Measurements from ENCODE around the gene PRXL2B.

Gene PRXL2B

DNA sequence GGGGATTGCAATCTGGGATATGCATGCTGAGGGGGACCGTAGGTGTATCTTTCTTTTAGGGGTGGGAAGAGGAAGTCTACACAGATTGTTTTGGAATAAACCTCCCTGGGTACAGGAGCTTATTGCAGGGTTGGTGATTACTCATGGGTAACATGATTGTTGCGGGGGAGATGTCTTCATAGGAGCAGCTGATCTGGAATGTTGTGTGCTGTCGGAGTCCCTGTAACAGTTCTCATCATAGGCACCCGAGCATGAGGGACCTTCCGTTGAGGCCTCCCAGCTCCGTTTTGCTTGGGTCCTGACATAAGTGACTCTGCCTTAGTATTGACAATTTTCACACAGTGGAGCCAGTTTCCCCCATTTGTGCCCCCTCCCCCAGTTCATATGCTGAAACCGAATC is 4.2 kb upstream of the PRXL2B start:
- H3K27ac ChIP-seq = no peak overlapping the region
- no peak for TF ChIP-seq ZFX (IDR thresholded peaks at IDR 0.05)
- TF ChIP-seq, protein P1, sequence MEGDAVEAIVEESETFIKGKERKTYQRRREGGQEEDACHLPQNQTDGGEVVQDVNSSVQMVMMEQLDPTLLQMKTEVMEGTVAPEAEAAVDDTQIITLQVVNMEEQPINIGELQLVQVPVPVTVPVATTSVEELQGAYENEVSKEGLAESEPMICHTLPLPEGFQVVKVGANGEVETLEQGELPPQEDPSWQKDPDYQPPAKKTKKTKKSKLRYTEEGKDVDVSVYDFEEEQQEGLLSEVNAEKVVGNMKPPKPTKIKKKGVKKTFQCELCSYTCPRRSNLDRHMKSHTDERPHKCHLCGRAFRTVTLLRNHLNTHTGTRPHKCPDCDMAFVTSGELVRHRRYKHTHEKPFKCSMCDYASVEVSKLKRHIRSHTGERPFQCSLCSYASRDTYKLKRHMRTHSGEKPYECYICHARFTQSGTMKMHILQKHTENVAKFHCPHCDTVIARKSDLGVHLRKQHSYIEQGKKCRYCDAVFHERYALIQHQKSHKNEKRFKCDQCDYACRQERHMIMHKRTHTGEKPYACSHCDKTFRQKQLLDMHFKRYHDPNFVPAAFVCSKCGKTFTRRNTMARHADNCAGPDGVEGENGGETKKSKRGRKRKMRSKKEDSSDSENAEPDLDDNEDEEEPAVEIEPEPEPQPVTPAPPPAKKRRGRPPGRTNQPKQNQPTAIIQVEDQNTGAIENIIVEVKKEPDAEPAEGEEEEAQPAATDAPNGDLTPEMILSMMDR (conservative IDR thresholded peaks at IDR 0.05) = no peak

DNA sequence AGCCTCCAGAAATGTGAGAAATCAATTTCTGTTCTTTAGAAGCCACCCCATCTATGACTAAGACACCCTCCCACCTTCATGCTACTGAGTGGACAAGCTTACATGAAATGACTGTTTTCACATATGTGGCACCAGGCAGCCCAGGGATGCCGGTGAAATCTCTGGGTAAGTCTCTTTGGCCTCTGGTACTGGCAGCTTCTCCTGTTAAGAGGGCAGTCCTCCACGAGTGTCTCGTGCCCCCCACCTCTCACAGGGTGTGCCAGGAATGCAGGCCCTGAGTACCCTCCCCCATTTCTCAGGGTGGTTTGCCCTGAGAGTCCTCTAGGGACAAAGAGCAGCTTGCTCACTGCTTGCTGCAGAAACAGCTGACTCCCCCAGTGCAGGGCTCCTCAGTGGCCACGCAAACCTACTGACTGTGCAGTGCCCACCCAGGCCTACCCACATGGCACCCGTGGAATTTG is 3.2 kb upstream of the PRXL2B start:
- no peak overlapping the region; the same call in 1 of the 2 replicates for H3K27ac ChIP-seq
- no peak for TF ChIP-seq ZFX (IDR thresholded peaks at IDR 0.05)
- TF ChIP-seq, protein P1 (conservative IDR thresholded peaks at IDR 0.05) = no peak

DNA sequence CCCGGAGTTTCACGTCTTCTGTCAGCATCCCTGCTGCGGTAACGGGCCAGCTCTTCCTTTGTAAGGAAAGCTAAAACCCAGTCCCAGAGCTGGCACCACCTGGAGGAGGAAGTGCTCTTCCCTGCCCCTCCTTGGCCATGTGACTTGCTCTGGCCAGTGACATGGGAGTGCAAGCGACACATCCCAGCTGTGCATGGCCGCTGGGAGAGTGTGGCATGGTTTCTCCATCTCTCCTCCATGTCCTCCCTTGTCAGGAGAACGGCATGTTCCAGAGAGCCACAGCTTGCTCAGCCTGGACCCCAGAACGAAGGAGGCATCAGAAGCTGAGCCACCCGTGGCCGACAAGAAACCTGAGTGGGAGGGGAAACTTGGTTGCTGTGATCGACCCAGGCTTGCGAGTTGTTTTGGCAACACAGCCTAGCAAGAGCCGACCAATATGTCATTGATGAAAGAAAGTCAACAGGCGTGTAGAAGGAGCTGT is 2.7 kb upstream of the PRXL2B start:
- H3K27ac ChIP-seq = peak overlapping the region; percentile 11; the same call in 1 of the 2 replicates
- TF ChIP-seq, protein P1 (conservative IDR thresholded peaks at IDR 0.05) = no peak
- no peak for TF ChIP-seq ZFX (IDR thresholded peaks at IDR 0.05)

DNA sequence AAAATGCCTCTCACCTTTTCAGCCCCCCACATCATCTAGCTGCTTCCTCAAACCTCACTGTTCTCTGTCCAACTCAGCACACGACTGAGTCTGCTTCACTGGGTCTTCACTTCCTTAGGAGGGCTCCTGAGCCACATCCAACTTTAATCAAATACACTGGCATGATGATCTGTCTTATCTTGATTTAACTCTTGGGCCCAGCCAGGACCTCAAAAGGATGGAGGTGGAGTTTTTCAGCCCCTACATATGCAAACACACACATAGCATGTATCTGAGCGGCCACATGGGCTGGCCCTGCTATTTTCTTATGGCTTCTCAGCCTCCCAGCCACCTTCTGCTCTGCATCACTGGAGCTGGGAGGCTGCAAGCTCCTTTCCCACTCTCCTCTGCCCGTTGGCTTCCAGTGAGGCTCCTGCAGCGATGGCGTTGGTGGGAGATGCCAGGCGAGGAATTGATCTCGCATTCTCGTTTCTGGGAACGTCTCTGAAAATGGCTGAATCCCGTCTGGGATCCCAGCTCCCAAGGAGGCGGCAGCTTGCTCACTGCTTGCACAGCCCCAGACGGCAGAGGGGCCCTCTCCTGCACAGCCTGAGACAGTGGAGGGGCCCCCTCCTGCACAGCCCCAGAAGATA is 1.8 kb upstream of the PRXL2B start:
- peak overlapping the region; percentile 83 for H3K27ac ChIP-seq
- TF ChIP-seq, protein P1 (conservative IDR thresholded peaks at IDR 0.05) = no peak
- TF ChIP-seq ZFX (IDR thresholded peaks at IDR 0.05) = no peak

DNA sequence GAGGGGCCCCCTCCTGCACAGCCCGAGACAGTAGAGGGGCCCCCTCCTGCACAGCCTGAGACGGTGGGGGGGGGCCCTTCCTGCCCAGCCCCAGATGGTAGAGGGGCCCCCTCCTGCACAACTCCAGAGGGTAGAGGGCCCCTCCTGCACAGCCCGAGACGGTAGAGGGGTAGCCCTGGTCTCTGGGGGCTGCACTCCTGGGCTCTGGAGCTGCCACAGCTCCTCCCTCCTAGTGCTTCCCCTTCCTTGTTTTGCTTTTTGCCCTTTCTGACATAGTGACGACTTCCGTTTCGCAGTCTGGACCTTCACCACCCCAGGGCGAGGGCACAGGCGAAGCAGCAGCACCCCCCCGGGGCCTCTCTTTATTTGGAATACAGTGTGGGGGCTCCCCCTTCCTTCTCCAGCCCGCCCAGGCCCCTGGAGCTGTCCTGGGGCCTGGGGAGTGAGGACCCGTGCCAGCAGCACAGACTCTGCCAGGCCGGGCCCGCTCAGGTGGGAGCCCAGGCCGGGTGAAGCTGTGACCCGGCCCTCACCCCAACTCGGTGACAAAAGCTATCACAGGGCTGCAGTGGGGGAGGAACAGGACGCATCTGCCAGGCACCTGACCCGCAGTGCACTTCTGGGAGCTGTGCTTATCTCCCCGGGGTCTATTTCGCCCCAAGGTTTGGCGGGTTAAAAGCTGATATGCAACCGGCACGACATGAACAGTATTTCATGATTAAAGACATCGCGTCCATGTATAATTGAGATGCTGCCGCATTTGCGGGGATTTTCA is 1.1 kb upstream of the PRXL2B start:
- H3K27ac ChIP-seq = peak overlapping the region; percentile 83
- TF ChIP-seq, protein P1 (conservative IDR thresholded peaks at IDR 0.05) = no peak
- no peak for TF ChIP-seq ZFX (IDR thresholded peaks at IDR 0.05)

DNA sequence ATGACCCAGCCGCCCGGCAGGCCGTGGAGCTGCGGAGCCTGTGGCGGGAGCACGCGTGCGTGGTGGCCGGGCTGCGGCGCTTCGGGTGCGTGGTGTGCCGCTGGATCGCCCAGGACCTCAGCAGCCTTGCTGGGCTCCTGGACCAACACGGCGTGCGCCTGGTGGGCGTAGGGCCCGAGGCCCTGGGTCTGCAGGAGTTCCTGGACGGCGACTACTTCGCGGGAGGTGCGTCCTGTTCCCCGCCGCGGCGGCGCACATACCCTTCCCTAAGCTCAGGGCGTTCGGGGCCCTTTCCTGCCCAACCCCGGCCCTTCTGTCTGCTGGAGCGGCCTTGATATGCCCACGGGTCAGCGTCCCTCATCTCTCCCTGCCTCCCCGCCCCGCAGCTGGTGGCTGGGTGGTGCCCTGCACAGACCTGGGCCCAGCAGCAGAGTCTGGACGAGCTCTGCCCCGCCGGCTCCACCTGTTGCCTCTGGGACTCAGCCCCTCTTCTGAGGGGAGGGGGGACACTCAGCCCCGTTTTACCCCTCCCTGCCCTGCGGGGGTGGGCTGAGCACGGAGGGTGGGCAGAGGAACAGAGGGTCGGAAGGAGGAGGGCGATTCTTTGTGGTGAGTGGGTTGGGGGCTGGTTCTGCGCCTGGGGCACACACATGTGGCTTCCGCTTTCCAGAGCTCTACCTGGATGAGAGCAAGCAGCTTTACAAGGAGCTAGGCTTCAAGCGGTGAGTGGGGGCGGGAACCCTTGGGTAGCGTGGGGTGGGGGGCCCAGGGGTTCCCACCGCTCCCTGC is 688 bp downstream of the PRXL2B start:
- TF ChIP-seq ZFX (IDR thresholded peaks at IDR 0.05) = peak; percentile 61; the same call in 1 of the 2 replicates
- TF ChIP-seq, protein P1 (conservative IDR thresholded peaks at IDR 0.05) = no peak
- peak overlapping the region; percentile 83 for H3K27ac ChIP-seq

All from C4-2B (cell line).